ENCODE measurements around the gene MAG. TPM values are rescaled to one million over a fixed set of nuclear protein-coding genes. Genes with fewer than 3 reads are reported as not detected.

MAG gene
- total and polyA plus RNA-seq, 3 donors from 2014 or later, result 5.4 to 18.4 (median 10.8) TPM

GRCh38 chr19:35254341-35255297, 37.3 kb upstream of the MAG start:
- DNase-seq, result no peak
- H3K9me3 ChIP-seq, result no peaks in the 10 kb centered on the region
- H3K4me3 ChIP-seq, result no peak overlapping the region
- TF ChIP-seq CTCF (IDR thresholded peaks at IDR 0.05), result no peak
- no peak for TF ChIP-seq POLR2A (IDR thresholded peaks at IDR 0.05)
- 82 to 83% methylated on average over 17 of the region's 17 CpGs for WGBS, 2 donors
- no peak overlapping the region for H3K27ac ChIP-seq
- intact Hi-C loops (cut with DNase I; ENCODE audit: low total_unique reads), result no loop called here
- H3K36me3 ChIP-seq (ENCODE audit: low read depth, missing control alignments), result no peaks in the 10 kb centered on the region
- H3K4me1 ChIP-seq, result peaks cover 6% of the 10 kb centered on the region
- no peaks in the 10 kb centered on the region for H3K27me3 ChIP-seq

- DNase-seq, result no peak
- WGBS, 2 donors, result 53 to 59% methylated on average over 2 of the region's 2 CpGs
- no peaks in the 10 kb centered on the region for H3K9me3 ChIP-seq
- TF ChIP-seq CTCF (IDR thresholded peaks at IDR 0.05), result no peak
- no peak for TF ChIP-seq POLR2A (IDR thresholded peaks at IDR 0.05)
- intact Hi-C loops (cut with DNase I; ENCODE audit: low total_unique reads), result no loop called here
- H3K36me3 ChIP-seq (ENCODE audit: low read depth, missing control alignments), result no peaks in the 10 kb centered on the region
- no peaks in the 10 kb centered on the region for H3K27me3 ChIP-seq
- H3K4me1 ChIP-seq, result peaks cover 6% of the 10 kb centered on the region
- H3K27ac ChIP-seq, result no peak overlapping the region
- H3K4me3 ChIP-seq, result no peak overlapping the region
Measured at GRCh38 chr19:35256566-35256965, 35.4 kb upstream of the MAG start.

- Histone ChIP-seq H3K36me3 (ENCODE audit: low read depth, missing control alignments) (no peaks in the 10 kb centered on the region), H3K4me1 (peaks cover 10% of the 10 kb centered on the region), H3K27ac (no peak overlapping the region), H3K27me3 (no peaks in the 10 kb centered on the region), H3K4me3 (no peak overlapping the region), H3K9me3 (no peaks in the 10 kb centered on the region)
- intact Hi-C loops (cut with DNase I; ENCODE audit: low total_unique reads), result no loop called here
- TF ChIP-seq POLR2A (IDR thresholded peaks at IDR 0.05) (no peak), CTCF (IDR thresholded peaks at IDR 0.05) (no peak)
- WGBS, 2 donors, result 54 to 62% methylated on average over 9 of the region's 9 CpGs
- no peak for DNase-seq
Measured at GRCh38 chr19:35257113-35257461, 34.9 kb upstream of the MAG start.

- Histone ChIP-seq H3K9me3 (no peaks in the 10 kb centered on the region), H3K27ac (no peak overlapping the region), H3K36me3 (ENCODE audit: low read depth, missing control alignments) (no peaks in the 10 kb centered on the region), H3K4me3 (no peak overlapping the region), H3K27me3 (no peaks in the 10 kb centered on the region), H3K4me1 (peaks cover 26% of the 10 kb centered on the region)
- TF ChIP-seq CTCF (IDR thresholded peaks at IDR 0.05) (no peak), POLR2A (IDR thresholded peaks at IDR 0.05) (no peak)
- peak; percentile 13 for DNase-seq
- intact Hi-C loops (cut with DNase I; ENCODE audit: low total_unique reads), result no loop called here
- WGBS, 2 donors, result 75 to 82% methylated on average over 10 of the region's 10 CpGs
Measured at GRCh38 chr19:35260694-35261304, 31.2 kb upstream of the MAG start.
